Activated T-helper 17 cell treated with anti-CD3 and anti-CD28 coated beads, Interleukin-2, amount 50 U/mL, for 72 hours (primary cell): Measurements from ENCODE around the gene XPR1. TPM values are rescaled to one million over a fixed set of nuclear protein-coding genes. Genes with fewer than 3 reads are reported as not detected.
A peak's percentile ranks its signal among the peaks of the same experiment; 100 is the strongest.

Experiments used
- ATAC-seq: fragments of 150-1000 bp; cut with Tn5 transposase; replicated peaks from 2 replicates; pipeline ENCODE4 v1.10.0; 2021; ENCODE audit warnings: mild to moderate bottlenecking, moderate library complexity
- H3K27ac Mint-ChIP-seq: one replicate; pipeline ENCODE4 v1.8.0; 2022; ENCODE audit warnings: mixed read lengths
- H3K27me3 Mint-ChIP-seq: one replicate; pipeline ENCODE4 v1.8.0; 2022; ENCODE audit warnings: mixed read lengths
- H3K36me3 Mint-ChIP-seq: one replicate; pipeline ENCODE4 v1.8.0; 2022; ENCODE audit warnings: low read depth, mild to moderate bottlenecking, mixed read lengths
- H3K4me1 Mint-ChIP-seq: one replicate; pipeline ENCODE4 v1.8.0; 2022; ENCODE audit warnings: mixed read lengths
- H3K4me3 Mint-ChIP-seq: one replicate; pipeline ENCODE4 v1.8.0; 2022; ENCODE audit warnings: mild to moderate bottlenecking, mixed read lengths
- H3K9me3 Mint-ChIP-seq: one replicate; pipeline ENCODE4 v1.8.0; 2022; ENCODE audit warnings: mixed read lengths
- total RNA-seq, 2 donors: library from RNA; stranded (reverse); gene quantifications; one replicate each; pipeline ENCODE4 v1.2.3, GENCODE V29; 2022

The XPR1 gene
- total RNA-seq, 2 donors from 2014 or later = 16.4 to 25.4 TPM

DNA sequence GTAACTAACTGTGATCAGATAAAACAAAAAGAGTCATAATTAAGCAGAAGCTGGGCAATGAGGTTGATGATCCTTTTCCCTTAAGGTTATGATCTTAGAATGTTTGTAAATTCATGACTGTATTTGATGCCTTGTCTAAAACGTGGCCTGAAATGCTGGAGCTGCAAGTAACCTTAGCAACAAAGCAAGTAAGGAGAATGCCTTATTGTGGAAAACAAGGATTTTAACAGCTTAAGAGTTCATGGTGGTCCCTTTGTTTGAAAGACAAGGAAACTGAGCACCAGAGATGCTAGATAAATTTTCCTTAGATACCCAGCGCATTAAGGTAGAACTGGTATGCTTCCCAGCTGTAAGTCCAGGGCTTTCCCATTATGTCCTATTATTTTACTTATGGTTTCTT, 25.7 kb upstream of the XPR1 start:
- H3K27me3 Mint-ChIP-seq = no peaks in the 10 kb centered on the region
- no peaks in the 10 kb centered on the region for H3K9me3 Mint-ChIP-seq
- ATAC-seq = no peak
- H3K36me3 Mint-ChIP-seq = no peaks in the 10 kb centered on the region
- H3K4me1 Mint-ChIP-seq = no peaks in the 10 kb centered on the region
- no peak overlapping the region for H3K27ac Mint-ChIP-seq
- no peak overlapping the region for H3K4me3 Mint-ChIP-seq

GRCh38 chr1:180609643-180610555, 21.9 kb upstream of the XPR1 start:
- H3K27ac Mint-ChIP-seq = peak overlapping the region; percentile 61

GRCh38 chr1:180610556-180611015, 21.2 kb upstream of the XPR1 start:
- no peak for ATAC-seq
- Mint-ChIP-seq H3K27me3 (no peaks in the 10 kb centered on the region), H3K4me3 (no peak overlapping the region), H3K9me3 (no peaks in the 10 kb centered on the region), H3K4me1 (peaks cover 3% of the 10 kb centered on the region), H3K36me3 (no peaks in the 10 kb centered on the region), H3K27ac (no peak overlapping the region)

More at GRCh38 chr1:180609643-180610555, 21.9 kb upstream of the XPR1 start:
- peaks cover 3% of the 10 kb centered on the region for H3K4me1 Mint-ChIP-seq
- no peaks in the 10 kb centered on the region for H3K27me3 Mint-ChIP-seq
- H3K9me3 Mint-ChIP-seq = no peaks in the 10 kb centered on the region
- ATAC-seq = peak; percentile 56
- no peak overlapping the region for H3K4me3 Mint-ChIP-seq
- H3K36me3 Mint-ChIP-seq = no peaks in the 10 kb centered on the region

- H3K4me1 Mint-ChIP-seq = peaks cover 3% of the 10 kb centered on the region
- H3K36me3 Mint-ChIP-seq = no peaks in the 10 kb centered on the region
- ATAC-seq = no peak
- no peaks in the 10 kb centered on the region for H3K27me3 Mint-ChIP-seq
- H3K27ac Mint-ChIP-seq = no peak overlapping the region
- no peaks in the 10 kb centered on the region for H3K9me3 Mint-ChIP-seq
- H3K4me3 Mint-ChIP-seq = no peak overlapping the region
Observed at GRCh38 chr1:180611016-180611930, 20.5 kb upstream of the XPR1 start.

GRCh38 chr1:180612632-180613031, 19.2 kb upstream of the XPR1 start:
- no peaks in the 10 kb centered on the region for H3K9me3 Mint-ChIP-seq
- H3K4me1 Mint-ChIP-seq = peaks cover 3% of the 10 kb centered on the region
- no peak overlapping the region for H3K27ac Mint-ChIP-seq
- no peaks in the 10 kb centered on the region for H3K27me3 Mint-ChIP-seq
- H3K4me3 Mint-ChIP-seq = no peak overlapping the region
- no peak for ATAC-seq
- no peaks in the 10 kb centered on the region for H3K36me3 Mint-ChIP-seq

DNA sequence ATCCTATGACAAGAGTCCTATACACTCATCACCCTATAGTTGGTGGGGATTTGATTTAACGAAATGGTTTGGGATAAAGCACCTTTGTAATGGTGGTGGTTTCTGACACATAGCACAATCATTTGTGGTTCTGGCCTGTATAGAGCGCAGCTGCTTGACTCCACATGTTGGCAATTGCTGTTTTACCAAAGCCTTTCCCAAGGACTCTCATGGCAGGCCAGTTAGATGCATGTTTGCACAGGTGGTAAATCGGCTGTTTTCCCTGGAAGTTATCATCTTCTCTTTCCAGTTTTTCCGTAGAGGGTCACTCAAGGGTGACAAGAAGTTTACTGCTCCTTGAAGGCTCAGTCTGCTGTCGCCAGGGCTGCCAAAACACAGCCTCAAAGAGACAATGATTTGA, 17.1 kb upstream of the XPR1 start:
- Mint-ChIP-seq H3K36me3 (no peaks in the 10 kb centered on the region), H3K9me3 (no peaks in the 10 kb centered on the region), H3K27me3 (no peaks in the 10 kb centered on the region), H3K4me1 (peaks cover 3% of the 10 kb centered on the region), H3K27ac (no peak overlapping the region), H3K4me3 (no peak overlapping the region)
- no peak for ATAC-seq

DNA sequence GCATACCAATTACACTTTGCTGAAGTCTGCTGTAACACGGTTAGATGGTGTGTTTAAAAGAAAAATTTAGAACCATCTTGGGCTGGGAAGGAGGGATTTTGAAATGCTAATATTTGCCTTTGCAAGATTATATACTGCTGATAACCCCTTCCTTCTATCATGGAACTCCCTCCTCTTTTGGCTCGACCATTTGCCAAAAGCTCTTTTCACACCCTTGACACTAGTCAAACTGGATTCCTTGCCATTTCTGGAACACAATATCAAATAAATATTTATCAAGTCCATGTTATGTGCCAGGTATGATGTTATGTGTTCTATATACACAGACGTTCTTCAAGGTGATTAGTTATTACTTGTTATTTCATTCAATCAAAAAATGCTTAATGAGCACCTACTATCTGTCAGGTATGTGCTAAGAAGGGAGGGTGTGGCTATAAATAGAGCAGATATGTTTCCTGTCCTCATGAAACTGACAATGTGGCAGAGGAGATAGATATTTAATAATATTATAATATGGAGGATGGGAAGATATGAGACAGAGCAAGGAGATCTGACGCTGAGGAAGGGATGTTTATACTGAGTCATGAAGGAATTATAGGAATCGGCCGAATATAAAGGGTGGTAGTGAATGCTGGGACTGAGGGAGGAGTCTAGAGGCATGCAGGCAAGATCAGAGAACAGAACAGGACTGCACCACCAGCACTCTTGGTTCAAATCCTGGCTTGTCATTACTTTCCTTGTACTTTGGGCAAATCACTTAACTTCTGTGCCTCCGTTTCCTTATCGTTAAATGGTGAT, 16.1 kb upstream of the XPR1 start:
- no peak for ATAC-seq
- Mint-ChIP-seq H3K36me3 (no peaks in the 10 kb centered on the region), H3K4me3 (no peak overlapping the region), H3K9me3 (no peaks in the 10 kb centered on the region), H3K27ac (no peak overlapping the region), H3K4me1 (peaks cover 3% of the 10 kb centered on the region), H3K27me3 (no peaks in the 10 kb centered on the region)

GRCh38 chr1:180616439-180616838, 15.4 kb upstream of the XPR1 start:
- H3K4me1 Mint-ChIP-seq = peaks cover 3% of the 10 kb centered on the region
- no peak for ATAC-seq

GRCh38 chr1:180617774-180618395, 13.9 kb upstream of the XPR1 start:
- H3K36me3 Mint-ChIP-seq = no peaks in the 10 kb centered on the region
- H3K27ac Mint-ChIP-seq = no peak overlapping the region
- peaks cover 3% of the 10 kb centered on the region for H3K4me1 Mint-ChIP-seq
- H3K4me3 Mint-ChIP-seq = no peak overlapping the region
- ATAC-seq = no peak
- H3K27me3 Mint-ChIP-seq = peaks cover 3% of the 10 kb centered on the region
- no peaks in the 10 kb centered on the region for H3K9me3 Mint-ChIP-seq

More at GRCh38 chr1:180616439-180616838, 15.4 kb upstream of the XPR1 start:
- Mint-ChIP-seq H3K27me3 (no peaks in the 10 kb centered on the region), H3K27ac (no peak overlapping the region), H3K4me3 (no peak overlapping the region), H3K9me3 (no peaks in the 10 kb centered on the region), H3K36me3 (no peaks in the 10 kb centered on the region)

GRCh38 chr1:180620581-180620980, 11.2 kb upstream of the XPR1 start:
- H3K4me1 Mint-ChIP-seq = no peaks in the 10 kb centered on the region
- H3K27ac Mint-ChIP-seq = no peak overlapping the region
- H3K36me3 Mint-ChIP-seq = no peaks in the 10 kb centered on the region
- no peak overlapping the region for H3K4me3 Mint-ChIP-seq
- no peaks in the 10 kb centered on the region for H3K9me3 Mint-ChIP-seq
- H3K27me3 Mint-ChIP-seq = peaks cover 7% of the 10 kb centered on the region
- no peak for ATAC-seq

GRCh38 chr1:180622658-180623508, 8.9 kb upstream of the XPR1 start:
- H3K4me3 Mint-ChIP-seq = no peak overlapping the region
- H3K27ac Mint-ChIP-seq = no peak overlapping the region
- no peaks in the 10 kb centered on the region for H3K4me1 Mint-ChIP-seq
- no peak for ATAC-seq
- no peaks in the 10 kb centered on the region for H3K9me3 Mint-ChIP-seq
- H3K27me3 Mint-ChIP-seq = peaks cover 18% of the 10 kb centered on the region
- H3K36me3 Mint-ChIP-seq = no peaks in the 10 kb centered on the region

DNA sequence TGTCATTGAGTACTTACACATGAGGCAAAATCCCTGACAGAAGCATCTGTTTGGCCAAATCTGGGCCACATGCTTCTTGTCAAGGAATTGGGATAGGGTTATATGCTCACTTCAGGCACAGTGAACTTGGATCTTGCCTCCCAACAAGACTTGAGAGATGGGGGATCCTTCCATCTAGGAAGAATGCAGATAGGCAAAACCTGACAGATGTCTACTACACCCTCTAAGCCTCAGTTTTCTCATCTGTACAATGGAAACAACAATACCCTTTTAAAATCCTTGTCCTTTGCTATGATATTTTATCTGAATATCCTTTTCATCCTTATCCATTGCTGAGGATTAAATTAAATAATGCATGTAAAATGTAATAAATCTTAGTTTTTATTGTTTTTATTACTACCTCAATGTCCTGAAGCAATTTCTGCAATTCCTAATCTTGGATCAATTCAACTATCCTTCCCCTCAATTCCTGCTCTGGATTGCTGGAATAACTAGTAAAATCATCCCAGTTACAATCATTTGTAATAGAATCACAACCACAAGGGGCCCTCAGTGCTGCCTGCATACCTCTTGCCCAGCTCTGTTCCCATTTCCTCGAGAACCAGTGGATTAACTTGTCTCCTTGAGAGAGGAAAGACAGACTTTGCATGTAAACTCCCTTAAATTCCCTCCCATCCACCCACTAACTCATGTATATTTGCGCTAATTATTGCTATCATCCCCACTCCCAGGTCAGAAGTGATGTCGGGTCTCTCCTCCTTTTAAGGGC, 8.1 kb upstream of the XPR1 start:
- no peak for ATAC-seq
- Mint-ChIP-seq H3K4me1 (no peaks in the 10 kb centered on the region), H3K27ac (no peak overlapping the region), H3K36me3 (no peaks in the 10 kb centered on the region), H3K9me3 (no peaks in the 10 kb centered on the region), H3K27me3 (peaks cover 18% of the 10 kb centered on the region), H3K4me3 (no peak overlapping the region)
